Karpas-422 (cell line): ENCODE data around the gene ADRA2B. TPM values are rescaled to one million over a fixed set of nuclear protein-coding genes. Genes with fewer than 3 reads are reported as not detected.
A peak's percentile ranks its signal among the peaks of the same experiment; 100 is the strongest.
"Not testable (repeated sequence)": the region's sequence is repeated elsewhere in the genome, so short reads cannot be mapped to it uniquely, and the experiment has no call there.

Experiments
- DNase-seq: peaks from one replicate; pipeline ENCODE4 v3.0.0-alpha.2; 2015
- H2AFZ ChIP-seq: fragments of 200-600 bp; sonication (generic); 2 replicates; pipeline ENCODE4 v1.6.1; 2014; ENCODE audit warnings: antibody characterized with exemption, low read length, mixed read lengths
- H3K27ac ChIP-seq: fragments of 200-600 bp; sonication (generic); 2 replicates; pipeline ENCODE4 v1.5.1; 2014; ENCODE audit warnings: mild to moderate bottlenecking, low read length, moderate library complexity
- H3K27me3 ChIP-seq: fragments of 200-600 bp; sonication (generic); 2 replicates; pipeline ENCODE4 v1.6.1; 2014; ENCODE audit warnings: low read length, mixed read lengths
- H3K36me3 ChIP-seq: fragments of 200-600 bp; sonication (generic); 2 replicates; pipeline ENCODE4 v1.6.1; 2014; ENCODE audit warnings: low read length, mixed read lengths; ENCODE audit not compliant: insufficient read depth
- H3K4me1 ChIP-seq: fragments of 200-600 bp; sonication (generic); 2 replicates; pipeline ENCODE4 v1.6.1; 2014; ENCODE audit warnings: mild to moderate bottlenecking, low read length, mixed read lengths
- H3K4me2 ChIP-seq: fragments of 200-600 bp; sonication (generic); 2 replicates; pipeline ENCODE4 v1.6.1; 2014; ENCODE audit warnings: low read length, low read depth, mild to moderate bottlenecking; ENCODE audit not compliant: poor library complexity, severe bottlenecking
- H3K4me3 ChIP-seq: fragments of 200-600 bp; sonication (generic); 2 replicates; pipeline ENCODE4 v1.5.1; 2014; ENCODE audit warnings: mild to moderate bottlenecking, antibody characterized with exemption, low read length, mixed read lengths
- H3K79me2 ChIP-seq: fragments of 200-600 bp; sonication (generic); 2 replicates; pipeline ENCODE4 v1.6.1; 2014; ENCODE audit warnings: mild to moderate bottlenecking, low read length, mixed read lengths
- H3K9ac ChIP-seq: fragments of 200-600 bp; sonication (generic); 2 replicates; pipeline ENCODE4 v1.6.0; 2014; ENCODE audit warnings: low read length
- H3K9me2 ChIP-seq: fragments of 200-600 bp; sonication (generic), shearing (Covaris generic); replicated peaks from 2 replicates; pipeline ENCODE4 v1.6.0; 2014; ENCODE audit warnings: mild to moderate bottlenecking, low read length, moderate library complexity; ENCODE audit not compliant: insufficient read depth
- H3K9me3 ChIP-seq: fragments of 300-700, 200-600 bp; sonication (generic); 2 replicates; pipeline ENCODE4 v1.6.1; 2014; ENCODE audit warnings: low read length, mixed read lengths
- H4K20me1 ChIP-seq: fragments of 200-600 bp; sonication (generic); 2 replicates; pipeline ENCODE4 v1.6.1; 2014; ENCODE audit warnings: mild to moderate bottlenecking, antibody characterized with exemption, low read length, low read depth; ENCODE audit not compliant: insufficient read depth
- total RNA-seq: library from RNA; depleted of rRNA; stranded (reverse); fragments of >200 nt; shearing (Covaris generic); gene quantifications from 2 replicates; pipeline ENCODE4 v1.2.3, GENCODE V29; 2014; ENCODE audit warnings: low replicate concordance; rRNA removed

ADRA2B gene
- total RNA-seq = not detected in 2 replicates

- Histone ChIP-seq H3K4me1 (peaks cover 11% of the 10 kb centered on the region), H3K9ac (peak within 1 kb of the TSS; percentile 30; the same call in 1 of the 2 replicates), H3K4me2 (peak within 1 kb of the TSS; percentile 59), H3K9me3 (no peaks in the 10 kb centered on the region), H4K20me1 (0 out of 2 replicates have a peak, but pooled peaks cover 7% of the 10 kb centered on the region), H3K27ac (no peak within 1 kb of the TSS), H2AFZ (no peak within 1 kb of the TSS), H3K79me2 (no peaks in the 10 kb centered on the region), H3K9me2 (no peaks in the 10 kb centered on the region), H3K36me3 (no peaks in the 10 kb centered on the region), H3K27me3 (no peaks in the 10 kb centered on the region), H3K4me3 (peak within 1 kb of the TSS; percentile 57; the same call in 1 of the 2 replicates)
- DNase-seq = peak; percentile 66
Measured at GRCh38 chr2:96116424-96116878, at the start of gene ADRA2B. TSS of gene ADRA2B (minus strand) at chr2:96116571. CDS start at chr2:96116149, 422 bp downstream.

DNA sequence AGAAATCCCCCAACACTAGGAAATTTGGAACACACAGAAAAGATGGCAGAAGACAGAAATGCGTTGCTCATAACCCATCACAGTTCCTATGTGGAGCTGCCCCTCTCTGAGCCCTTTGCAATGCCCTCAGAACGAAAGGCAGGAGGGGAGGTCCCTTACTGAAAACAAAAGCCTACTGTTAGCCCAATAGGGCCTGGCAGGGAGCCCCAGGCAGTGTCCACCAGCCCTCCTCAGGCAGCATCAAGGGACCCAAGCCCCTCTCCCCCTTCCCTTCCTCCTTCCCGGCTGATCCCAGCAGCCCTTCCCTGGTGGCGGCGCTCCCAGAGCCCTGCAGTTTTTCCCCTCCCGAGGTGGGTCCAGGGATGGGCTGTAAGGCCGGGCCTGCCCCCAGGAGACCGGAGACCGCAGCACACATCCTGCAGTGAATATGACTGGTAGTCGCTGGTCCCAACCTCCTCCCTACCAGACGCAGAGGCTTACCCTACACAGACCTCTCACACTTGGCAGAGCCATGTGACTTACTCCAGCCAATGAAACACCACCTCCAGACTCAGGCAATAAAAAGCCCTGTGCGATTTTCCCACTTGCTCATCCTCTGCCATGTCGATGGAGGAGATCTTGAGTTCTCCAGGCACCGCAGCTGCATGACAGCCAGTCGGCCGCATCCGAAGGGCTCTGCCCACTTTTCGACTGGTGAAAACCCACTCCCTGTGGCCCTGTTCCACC is 48.3 kb upstream of the ADRA2B start:
- peak; percentile 79 for DNase-seq
- Histone ChIP-seq H2AFZ (peak overlapping the region; percentile 94; the same call in 1 of the 2 replicates), H3K4me3 (peak overlapping the region; percentile 41; the same call in 1 of the 2 replicates), H3K27me3 (peaks cover 3% of the 10 kb centered on the region; the same call in 1 of the 2 replicates), H3K4me2 (peak overlapping the region; percentile 51), H3K9me2 (no peaks in the 10 kb centered on the region), H3K9me3 (no peaks in the 10 kb centered on the region; the same call in 1 of the 2 replicates), H3K79me2 (no peaks in the 10 kb centered on the region), H3K9ac (peak overlapping the region; percentile 52), H3K4me1 (peaks cover 28% of the 10 kb centered on the region), H3K36me3 (no peaks in the 10 kb centered on the region), H3K27ac (no peak overlapping the region), H4K20me1 (no peaks in the 10 kb centered on the region)

DNA sequence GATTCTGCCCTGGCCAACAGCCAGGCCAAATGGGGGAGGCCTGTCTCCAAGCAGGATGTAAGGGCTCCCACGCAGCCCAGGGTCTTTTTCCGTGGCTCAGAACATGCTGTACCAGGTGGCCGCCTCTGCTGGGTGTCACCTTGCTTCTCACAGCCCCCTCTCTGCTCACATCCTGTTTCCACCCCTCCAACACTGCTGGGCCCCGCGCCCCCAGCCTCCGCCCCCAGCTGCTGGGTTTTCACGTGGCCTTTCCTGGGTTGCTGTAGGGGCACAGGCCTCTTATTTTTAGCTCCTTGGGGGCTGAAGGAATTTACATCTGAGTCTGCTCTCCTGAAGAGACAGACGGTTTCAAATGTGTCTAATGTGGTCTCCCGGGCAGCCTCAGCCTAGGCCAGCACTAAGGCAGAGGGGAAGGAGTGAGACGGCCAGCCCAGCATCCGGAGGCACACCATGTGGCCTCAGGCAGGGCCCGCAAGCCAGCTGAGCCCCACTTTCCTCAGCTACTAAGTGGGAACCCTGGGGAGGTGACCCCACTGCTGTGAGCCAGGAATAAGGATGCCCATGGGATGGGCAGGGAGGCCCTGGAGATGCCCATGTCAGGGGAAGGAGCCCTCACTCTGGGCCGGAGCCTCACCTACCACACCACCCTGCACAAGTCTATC is 47.5 kb upstream of the ADRA2B start:
- Histone ChIP-seq H3K79me2 (no peaks in the 10 kb centered on the region), H2AFZ (peak overlapping the region; percentile 76; the same call in 1 of the 2 replicates), H3K9me3 (no peaks in the 10 kb centered on the region), H3K4me1 (peaks cover 31% of the 10 kb centered on the region), H3K36me3 (no peaks in the 10 kb centered on the region), H3K4me2 (peak overlapping the region; percentile 51), H3K27ac (no peak overlapping the region), H3K27me3 (peaks cover 3% of the 10 kb centered on the region; the same call in 1 of the 2 replicates), H3K9ac (peak overlapping the region; percentile 52), H3K4me3 (peak overlapping the region; percentile 41; the same call in 1 of the 2 replicates), H3K9me2 (no peaks in the 10 kb centered on the region), H4K20me1 (no peaks in the 10 kb centered on the region)
- DNase-seq = no peak

- no peaks in the 10 kb centered on the region for H4K20me1 ChIP-seq
- H3K9me3 ChIP-seq = no peaks in the 10 kb centered on the region
- H2AFZ ChIP-seq = peak overlapping the region; percentile 76; the same call in 1 of the 2 replicates
- H3K9ac ChIP-seq = peak overlapping the region; percentile 52
- peak overlapping the region; percentile 51 for H3K4me2 ChIP-seq
- no peaks in the 10 kb centered on the region for H3K9me2 ChIP-seq
- no peaks in the 10 kb centered on the region for H3K79me2 ChIP-seq
- no peak for DNase-seq
- H3K4me1 ChIP-seq = peaks cover 33% of the 10 kb centered on the region
- H3K27me3 ChIP-seq = peaks cover 3% of the 10 kb centered on the region; the same call in 1 of the 2 replicates
- H3K4me3 ChIP-seq = no peak overlapping the region
- H3K36me3 ChIP-seq = no peaks in the 10 kb centered on the region
- no peak overlapping the region for H3K27ac ChIP-seq
Measured at GRCh38 chr2:96163415-96163767, 47.0 kb upstream of the ADRA2B start.

- Histone ChIP-seq H4K20me1 (no peaks in the 10 kb centered on the region), H3K79me2 (no peaks in the 10 kb centered on the region), H3K4me1 (peaks cover 48% of the 10 kb centered on the region), H2AFZ (no peak overlapping the region), H3K27ac (no peak overlapping the region), H3K9me2 (no peaks in the 10 kb centered on the region), H3K36me3 (no peaks in the 10 kb centered on the region), H3K4me2 (peak overlapping the region; percentile 6), H3K9me3 (no peaks in the 10 kb centered on the region), H3K27me3 (peaks cover 3% of the 10 kb centered on the region; the same call in 1 of the 2 replicates), H3K9ac (no peak overlapping the region), H3K4me3 (no peak overlapping the region)
- DNase-seq = no peak
Measured at GRCh38 chr2:96161898-96162297, 45.5 kb upstream of the ADRA2B start.

GRCh38 chr2:96160366-96160765 is 44.0 kb upstream of the ADRA2B start:
- not testable (repeated sequence) for H3K27me3 ChIP-seq, H3K4me2 ChIP-seq, H3K9me2 ChIP-seq, H3K9ac ChIP-seq, H4K20me1 ChIP-seq, H3K79me2 ChIP-seq, DNase-seq, H3K36me3 ChIP-seq, H3K4me3 ChIP-seq, H3K27ac ChIP-seq, H2AFZ ChIP-seq, H3K9me3 ChIP-seq
- peaks cover 58% of the 10 kb centered on the region for H3K4me1 ChIP-seq

DNA sequence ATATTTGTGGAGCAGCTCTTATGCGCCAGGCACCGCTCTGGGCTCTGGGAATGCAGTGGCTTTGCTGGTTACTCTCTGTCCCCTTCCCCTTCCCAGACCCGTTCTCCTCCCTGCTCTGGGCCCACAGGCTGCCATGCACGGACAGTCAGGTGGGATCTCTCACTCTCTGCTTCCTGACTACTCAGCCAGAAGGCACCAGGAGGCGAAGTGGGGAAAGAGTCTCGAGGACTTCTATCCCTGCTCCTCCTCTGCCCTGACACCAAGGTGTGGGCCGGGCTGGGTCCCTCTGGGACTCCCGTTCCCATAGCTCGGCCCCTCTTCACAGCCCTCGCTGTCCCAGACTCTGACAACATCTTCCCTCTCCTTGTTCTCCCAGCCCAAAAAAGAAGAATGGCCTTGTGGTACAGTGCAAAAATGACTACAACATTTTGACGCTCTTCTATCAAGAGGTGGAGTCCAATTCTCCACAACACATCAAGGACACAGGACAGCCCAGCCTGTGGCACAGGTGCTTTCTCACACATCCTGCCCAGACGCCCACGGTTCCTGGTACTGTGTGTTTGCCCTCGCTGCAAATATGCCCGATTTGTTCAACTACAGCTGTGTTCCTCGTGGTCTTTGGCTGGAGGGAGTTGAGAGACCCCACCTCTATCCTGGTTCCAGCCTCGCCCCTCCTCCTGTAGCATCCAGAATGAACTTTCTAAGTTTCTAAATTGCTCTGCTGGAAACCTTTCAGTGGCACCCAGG is 42.9 kb upstream of the ADRA2B start:
- no peak overlapping the region for H3K4me3 ChIP-seq
- peaks cover 49% of the 10 kb centered on the region for H3K4me1 ChIP-seq
- H3K9ac ChIP-seq = no peak overlapping the region
- H2AFZ ChIP-seq = no peak overlapping the region
- H3K27me3 ChIP-seq = peaks cover 3% of the 10 kb centered on the region; the same call in 1 of the 2 replicates
- no peak for DNase-seq
- H3K79me2 ChIP-seq = no peaks in the 10 kb centered on the region
- no peaks in the 10 kb centered on the region for H4K20me1 ChIP-seq
- no peaks in the 10 kb centered on the region for H3K36me3 ChIP-seq
- no peak overlapping the region for H3K4me2 ChIP-seq
- no peaks in the 10 kb centered on the region for H3K9me2 ChIP-seq
- no peaks in the 10 kb centered on the region for H3K9me3 ChIP-seq
- H3K27ac ChIP-seq = no peak overlapping the region
